Measurements from ENCODE around the gene CGN.

GRCh38 chr1:151577173-151577572 is 66.0 kb downstream of the CGN start:
- TF ChIP-seq CTCF (conservative IDR thresholded peaks at IDR 0.05; ENCODE audit: low read depth in 2 of 2) (peak; percentile 23 to 26; a peak in 1 of 4 replicates), POLR2AphosphoS5 (IDR thresholded peaks at IDR 0.05; ENCODE audit: low read depth) (no peak), EZH2 (IDR thresholded peaks at IDR 0.05; ENCODE audit: low read depth, unreplicated experiment) (no peak), REST (IDR thresholded peaks at IDR 0.05; ENCODE audit: unreplicated experiment) (no peak), JUNB (IDR thresholded peaks at IDR 0.05; ENCODE audit: unreplicated experiment) (no peak), CREB1 (CRISPR knock-in tag; IDR thresholded peaks at IDR 0.05; ENCODE audit: low read depth) (no peak), EZH2phosphoT487 (IDR thresholded peaks at IDR 0.05; ENCODE audit: unreplicated experiment) (no peak), ZNF462 (CRISPR knock-in tag; IDR thresholded peaks at IDR 0.05) (no peak), STAT1 (IDR thresholded peaks at IDR 0.05; ENCODE audit: unreplicated experiment) (no peak), ETS1 (IDR thresholded peaks at IDR 0.05) (no peak), ZNF114 (CRISPR knock-in tag; IDR thresholded peaks at IDR 0.05) (no peak), ZNF331 (CRISPR knock-in tag; IDR thresholded peaks at IDR 0.05; ENCODE audit: low read depth) (no peak), NANOG (IDR thresholded peaks at IDR 0.05; ENCODE audit: borderline replicate concordance) (no peak)

All from GM23338 (cell line).